GM19099 (cell line): ENCODE results near the gene SLC16A12.

Source experiments
- POLR2A ChIP-seq: IDR thresholded peaks from 3 replicates; pipeline ENCODE4 v1.6.1; 2011; ENCODE audit warnings: low read depth; ENCODE audit not compliant: insufficient read length; ENCODE audit errors: extremely low read depth

Gene SLC16A12

GRCh38 chr10:89523274-89523673 lies 12.1 kb downstream of the SLC16A12 start:
- TF ChIP-seq POLR2A = no peak

GRCh38 chr10:89522463-89522862 lies 12.9 kb downstream of the SLC16A12 start:
- no peak for TF ChIP-seq POLR2A

- no peak for TF ChIP-seq POLR2A
Measured at GRCh38 chr10:89521368-89521767, 14.0 kb downstream of the SLC16A12 start.

GRCh38 chr10:89520706-89521105 lies 14.7 kb downstream of the SLC16A12 start:
- no peak for TF ChIP-seq POLR2A

- TF ChIP-seq POLR2A = no peak
Measured at GRCh38 chr10:89518876-89519842, 16.2 kb downstream of the SLC16A12 start.

- no peak for TF ChIP-seq POLR2A
Measured at GRCh38 chr10:89518108-89518507, 17.3 kb downstream of the SLC16A12 start.

- TF ChIP-seq POLR2A = no peak
Measured at GRCh38 chr10:89516149-89516832, 19.1 kb downstream of the SLC16A12 start.

- no peak for TF ChIP-seq POLR2A
Measured at GRCh38 chr10:89515031-89515841, 20.2 kb downstream of the SLC16A12 start.

GRCh38 chr10:89513206-89513605 lies 22.2 kb downstream of the SLC16A12 start:
- TF ChIP-seq POLR2A = no peak

- TF ChIP-seq POLR2A = no peak
Measured at GRCh38 chr10:89505640-89506275, 29.6 kb downstream of the SLC16A12 start.

- no peak for TF ChIP-seq POLR2A
Measured at GRCh38 chr10:89504691-89505090, 30.7 kb downstream of the SLC16A12 start.

- TF ChIP-seq POLR2A = no peak
Measured at GRCh38 chr10:89503652-89504370, 31.6 kb downstream of the SLC16A12 start.

- TF ChIP-seq POLR2A = no peak
Measured at GRCh38 chr10:89503151-89503550, 32.2 kb downstream of the SLC16A12 start.

- TF ChIP-seq POLR2A = no peak
Measured at GRCh38 chr10:89502549-89502948, 32.8 kb downstream of the SLC16A12 start.

- TF ChIP-seq POLR2A = no peak
Measured at GRCh38 chr10:89494575-89494974, 40.8 kb downstream of the SLC16A12 start.

GRCh38 chr10:89494068-89494467 lies 41.3 kb downstream of the SLC16A12 start:
- no peak for TF ChIP-seq POLR2A
